SK-N-SH (cell line): ENCODE results near the gene PCNX2.

Source experiments
- CTCF ChIP-seq: fragments of 200-600 bp; sonication (generic); IDR thresholded peaks from 2 replicates; pipeline ENCODE4 v1.6.1; 2017; ENCODE audit warnings: antibody characterized with exemption, mild to moderate bottlenecking, moderate library complexity
- MXI1 ChIP-seq: IDR thresholded peaks from 2 replicates; pipeline ENCODE4 v1.6.1; 2012; ENCODE audit warnings: mild to moderate bottlenecking, low read depth, low read length, improper control_type of control experiment
- PBX3 ChIP-seq: IDR thresholded peaks from 2 replicates; pipeline ENCODE4; 2012
- SMC3 ChIP-seq: IDR thresholded peaks from 2 replicates; pipeline ENCODE4 v1.6.1; 2012; ENCODE audit warnings: low read depth, low read length, improper control_type of control experiment
- USF2 ChIP-seq: fragments of 150-350 bp; IDR thresholded peaks from 2 replicates; pipeline ENCODE4 v1.6.1; 2017; ENCODE audit warnings: antibody characterized with exemption, low read length, low read depth, borderline replicate concordance
- YY1 ChIP-seq: IDR thresholded peaks from 2 replicates; pipeline ENCODE4 v1.4.0; 2012; ENCODE audit warnings: low read depth, mild to moderate bottlenecking

GRCh38 chr1:233065685-233066084, 229.8 kb downstream of the PCNX2 start:
- no peak for TF ChIP-seq PBX3
- no peak for TF ChIP-seq CTCF
- no peak for TF ChIP-seq MXI1
- TF ChIP-seq SMC3: no peak
- TF ChIP-seq USF2: no peak
- no peak for TF ChIP-seq YY1
